HUDEP-2 (cell line): ENCODE data around the gene OTULIN.

Experiments used
- DNase-seq, 76 experiments: peaks; one replicate each; lab custom pipeline; 2025; ENCODE audit not compliant: unreplicated experiment in 76 of 76; lab: John Stamatoyannopoulos, UW

OTULIN gene

DNA sequence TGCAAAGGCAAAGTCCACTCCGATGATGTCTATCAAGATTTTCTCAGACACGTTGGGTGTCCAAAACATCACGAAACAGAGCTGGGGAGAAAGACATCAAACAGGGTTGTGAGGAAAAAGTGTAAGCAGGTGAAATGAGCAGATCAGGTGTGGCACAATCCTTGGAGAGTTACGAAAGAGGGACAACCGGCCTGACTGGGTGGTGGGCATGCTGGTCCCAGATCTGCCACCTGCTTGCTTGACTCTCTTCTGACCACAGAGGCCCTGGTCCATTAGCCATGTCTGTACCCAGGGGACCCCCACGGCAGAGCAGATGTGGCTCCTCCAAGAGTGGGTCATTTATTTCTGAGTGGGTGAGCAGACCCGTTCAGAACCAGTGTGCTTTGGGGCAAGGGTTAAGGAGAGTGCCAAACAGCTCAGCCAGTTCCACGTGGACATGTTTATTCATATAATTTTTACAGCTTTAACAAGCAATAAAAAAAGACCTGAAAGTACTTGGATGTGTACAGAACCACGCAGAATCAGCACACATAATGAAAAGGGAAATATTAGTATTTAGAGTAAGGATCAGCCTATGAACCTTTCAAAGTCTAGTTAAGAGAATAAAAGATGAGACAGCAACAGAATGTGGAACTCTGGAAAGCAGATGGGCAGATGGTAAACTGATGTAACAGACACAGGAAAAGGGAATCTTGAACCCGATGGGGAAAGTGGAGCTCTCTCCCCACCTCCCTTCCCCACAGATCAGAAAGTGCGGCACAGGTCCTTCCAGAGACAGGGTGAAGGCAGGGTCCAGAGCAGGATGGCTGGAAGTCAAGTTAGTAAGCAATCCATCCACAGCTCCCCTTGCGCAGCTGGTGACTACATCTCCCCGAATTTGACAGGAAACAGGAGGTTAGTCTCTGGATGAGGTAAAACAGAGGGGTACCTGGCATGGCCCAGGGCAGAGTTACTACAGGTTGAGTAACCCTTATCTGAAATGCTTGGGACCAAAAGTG, 52.5 kb downstream of the OTULIN start:
- no peak for DNase-seq

DNA sequence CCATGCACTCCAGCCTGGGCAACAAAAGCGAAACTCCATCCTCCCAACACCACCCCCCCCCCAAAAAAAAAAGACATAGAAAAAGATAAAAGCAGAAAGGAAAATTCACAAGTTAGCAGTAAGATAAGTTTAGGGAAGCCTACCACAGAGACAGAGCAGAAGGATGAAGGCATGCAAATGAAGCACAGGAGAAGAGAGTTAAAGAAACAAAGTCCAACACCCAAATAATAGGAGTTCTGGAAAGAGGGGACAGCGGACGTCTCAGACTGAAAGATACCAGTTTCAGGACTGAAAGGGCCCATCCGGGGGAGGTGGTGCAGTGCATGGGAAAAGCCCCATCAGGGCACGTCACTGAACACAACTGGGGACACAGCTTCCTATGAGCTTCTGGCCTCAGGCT, 54.3 kb downstream of the OTULIN start:
- DNase-seq, result no peak

DNA sequence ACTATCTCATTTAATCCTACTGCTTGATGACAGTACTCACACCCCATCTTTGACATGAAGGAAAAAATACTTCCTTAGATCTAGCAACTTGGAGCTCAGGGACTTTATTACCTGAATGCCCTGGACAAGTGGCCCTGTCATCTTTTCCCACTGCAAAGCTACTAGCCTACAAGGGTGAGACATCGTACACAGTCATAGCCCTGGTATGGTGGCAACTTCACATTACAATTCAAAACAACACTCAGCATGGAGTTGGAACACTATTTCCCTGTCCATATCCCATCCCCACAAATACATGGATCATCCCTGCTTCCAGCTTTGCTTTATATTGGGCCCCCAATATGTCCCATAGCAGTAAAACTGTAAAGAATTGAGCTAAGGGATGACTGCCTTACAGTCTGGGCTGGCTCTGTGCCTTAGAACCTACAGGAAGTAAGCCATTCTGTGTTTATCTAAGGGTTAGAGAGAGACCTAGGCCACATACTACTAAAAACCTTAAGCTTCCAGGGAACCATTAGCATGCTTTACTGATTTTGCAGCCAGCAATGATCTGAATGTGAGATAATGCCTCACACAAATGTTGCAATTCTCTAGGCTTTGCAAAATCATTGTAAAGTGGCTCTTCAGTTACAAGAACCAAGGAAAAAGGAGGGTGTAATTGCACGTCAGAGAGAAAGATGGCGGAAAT, 55.9 kb downstream of the OTULIN start:
- DNase-seq, result no peak

DNA sequence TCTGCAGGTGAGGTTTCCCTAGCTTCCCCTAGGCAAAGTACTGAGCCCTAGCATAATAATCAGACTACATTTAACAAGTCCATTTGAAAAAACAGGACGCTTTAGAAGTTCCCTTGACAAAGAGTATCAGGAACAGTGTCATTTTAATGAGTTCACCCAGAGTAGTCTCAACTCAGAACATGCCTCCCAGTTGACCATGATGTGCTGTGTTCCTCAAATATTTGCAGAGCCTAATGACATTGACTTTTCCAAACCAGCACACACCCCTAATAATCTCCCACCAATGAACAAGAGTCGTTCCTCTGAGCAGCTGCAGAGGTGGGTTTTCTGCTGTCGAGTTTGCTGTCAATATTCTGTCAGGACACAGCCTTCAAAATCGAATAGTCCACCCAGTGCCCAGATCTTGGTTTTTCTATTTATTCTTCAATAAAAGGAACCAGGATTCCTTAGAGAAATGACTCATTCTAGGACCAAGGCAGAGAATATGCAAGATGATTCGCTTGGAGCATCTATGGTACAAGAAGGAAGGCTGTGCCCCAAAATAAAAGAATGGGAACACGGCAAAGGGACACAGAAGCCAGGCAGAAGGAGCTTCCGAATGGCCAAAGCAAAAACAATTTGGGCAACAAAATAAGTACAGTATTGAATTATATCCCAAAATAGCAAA, 57.6 kb downstream of the OTULIN start:
- no peak for DNase-seq

DNA sequence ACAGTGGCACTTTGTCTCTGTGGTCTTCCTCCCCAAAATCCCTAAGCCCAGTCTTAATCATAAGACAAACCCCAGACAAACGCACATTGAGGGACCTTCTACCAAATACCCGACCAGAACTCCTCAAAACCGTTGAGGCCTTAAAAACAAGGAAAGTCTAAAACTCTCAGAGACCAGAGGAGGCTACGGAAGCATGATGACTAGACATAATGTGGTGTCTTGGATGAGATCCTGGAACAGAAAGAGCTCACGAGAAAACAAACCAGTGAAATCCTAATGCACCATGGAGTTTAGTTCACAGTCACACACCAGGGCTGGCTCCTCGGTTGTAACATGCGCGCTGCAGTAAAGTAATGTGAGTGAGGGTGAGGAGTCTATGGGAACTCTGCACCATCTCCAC, 58.4 kb downstream of the OTULIN start:
- DNase-seq, result no peak

GRCh38 chr5:14723701-14724132, 59.2 kb downstream of the OTULIN start:
- no peak for DNase-seq

DNA sequence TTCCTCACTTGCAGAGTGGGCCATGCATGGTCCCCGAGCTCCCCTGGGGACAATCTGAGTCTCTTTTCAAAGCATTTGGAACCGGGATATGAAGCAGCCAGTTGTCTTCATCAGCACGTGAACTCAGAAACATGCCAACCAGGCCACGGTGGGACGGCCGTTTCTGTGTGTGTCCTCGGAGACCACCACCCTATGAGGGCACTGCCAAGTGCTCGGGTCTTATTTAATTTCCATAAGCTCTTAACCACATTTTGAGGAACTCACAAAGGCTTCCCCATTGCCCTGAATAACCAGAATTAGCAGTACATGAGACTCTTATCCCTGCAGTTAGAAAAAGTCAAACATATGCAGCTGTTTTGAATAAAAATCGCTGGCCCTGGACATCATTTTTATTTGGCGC, 60.1 kb downstream of the OTULIN start:
- DNase-seq, result no peak

- no peak for DNase-seq
Observed at GRCh38 chr5:14726066-14726838, 61.7 kb downstream of the OTULIN start.

DNA sequence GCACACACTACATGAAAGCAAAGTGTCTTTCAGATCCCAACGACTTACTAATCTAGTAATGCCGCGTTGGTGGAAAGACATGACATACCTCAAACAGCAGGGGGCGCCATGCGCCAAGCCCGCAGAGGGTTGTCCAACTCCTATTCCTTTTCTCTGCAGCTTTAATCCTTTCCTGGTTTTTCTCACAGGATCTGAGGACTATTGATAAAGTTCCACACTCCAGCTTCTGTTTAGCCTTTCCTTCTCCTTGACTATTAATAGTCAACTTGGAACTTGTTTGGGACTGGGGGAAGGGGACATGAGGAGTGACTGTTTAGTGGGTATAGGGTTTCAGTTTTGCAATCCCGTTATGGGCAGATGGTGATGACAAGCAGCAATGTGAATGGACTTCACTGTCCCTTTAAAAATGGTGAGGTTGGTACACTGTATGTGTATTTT, 62.9 kb downstream of the OTULIN start:
- peak in 59 of 76 experiments; percentile 2 to 67 (median 35) for DNase-seq

- DNase-seq, result no peak
Observed at GRCh38 chr5:14727928-14728458, 63.5 kb downstream of the OTULIN start.

DNA sequence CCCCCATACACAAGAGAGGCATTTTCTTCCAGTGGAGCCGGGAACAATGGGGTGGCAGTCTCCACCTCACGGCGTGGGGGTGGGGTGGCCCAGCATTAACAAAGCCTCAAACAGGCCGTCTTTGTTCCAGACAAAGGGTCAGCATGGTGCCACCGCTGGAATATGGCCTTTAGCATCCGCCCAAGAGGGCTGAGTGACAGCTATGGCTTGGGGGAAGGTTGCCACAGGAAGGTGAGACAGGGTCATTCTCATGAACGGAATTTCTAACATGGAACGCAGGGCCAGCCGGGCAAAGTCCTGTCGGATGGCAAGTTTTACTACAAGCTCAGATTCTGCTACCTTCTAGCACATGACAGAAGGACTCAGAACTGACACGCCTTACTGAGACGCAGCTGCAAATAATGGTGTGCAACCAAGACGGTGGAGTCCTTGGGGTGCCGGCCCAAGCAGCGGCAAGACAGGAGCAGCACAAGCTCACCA, 64.0 kb downstream of the OTULIN start:
- no peak for DNase-seq

DNA sequence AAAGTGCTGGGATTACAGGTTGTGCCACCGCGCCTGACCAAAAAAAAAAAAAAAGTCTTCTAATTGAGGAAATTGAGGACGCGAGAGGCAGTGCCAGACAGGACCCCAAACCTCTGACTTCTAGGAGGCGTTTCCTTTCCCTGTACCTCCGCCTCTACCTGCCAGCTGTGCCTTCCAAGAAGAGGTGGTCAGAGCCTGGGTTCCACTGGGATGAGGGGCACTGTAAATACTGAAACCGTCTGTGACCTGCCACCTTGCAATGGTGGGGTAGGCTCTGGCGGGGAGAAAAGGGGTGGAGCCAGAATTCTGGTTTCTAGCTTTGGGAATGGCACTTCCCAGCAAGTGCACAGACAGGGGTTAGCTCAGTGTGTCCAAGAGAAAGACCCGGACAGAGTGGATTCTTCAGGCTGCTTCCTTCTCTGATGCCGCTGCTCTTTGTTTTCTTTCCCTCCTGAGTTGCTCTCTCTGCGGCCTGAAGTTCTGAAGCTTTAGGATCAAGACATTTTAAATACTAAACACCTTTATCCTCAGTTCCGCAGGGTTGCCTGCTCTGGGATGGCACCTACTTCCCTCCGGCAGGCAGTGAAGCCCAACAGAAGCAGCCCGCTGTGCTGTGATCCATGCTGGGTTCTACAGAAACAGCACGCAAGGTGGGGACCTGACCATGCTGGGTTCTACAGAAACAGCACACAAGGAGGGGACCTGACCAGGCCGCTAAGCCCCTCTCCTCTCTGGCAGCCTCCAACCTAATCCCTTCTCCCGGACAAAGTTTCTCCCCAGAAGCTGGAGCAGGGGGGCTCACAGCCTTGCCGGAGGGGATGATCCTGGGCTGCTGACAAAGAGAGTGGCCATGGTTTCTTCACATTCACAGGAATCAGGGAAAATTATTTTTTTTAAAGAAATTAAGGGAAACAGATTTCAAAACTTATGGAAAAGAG, 65.2 kb downstream of the OTULIN start:
- DNase-seq, result no peak

- DNase-seq, result no peak
Observed at GRCh38 chr5:14730466-14730865, 65.9 kb downstream of the OTULIN start.

DNA sequence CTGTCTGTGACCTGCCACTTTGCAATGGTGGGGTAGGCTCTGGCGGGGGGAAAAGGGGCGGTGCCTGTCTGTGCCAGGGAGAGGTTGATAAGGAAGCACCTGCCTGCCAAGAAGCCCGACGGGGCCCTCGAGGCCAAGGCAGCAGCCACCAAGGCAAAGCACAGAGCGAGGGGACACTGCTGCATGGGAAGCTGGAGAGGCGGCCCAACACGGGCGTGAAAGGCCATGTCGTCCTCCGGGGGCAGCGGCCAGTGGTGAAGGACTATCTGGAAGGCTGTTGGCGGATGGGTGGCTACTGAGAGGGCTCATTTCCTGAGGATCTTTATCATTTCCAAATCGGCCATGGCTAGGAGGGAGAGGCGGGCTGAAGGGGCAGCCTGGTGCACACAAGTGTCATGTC, 66.4 kb downstream of the OTULIN start:
- DNase-seq, result no peak

- DNase-seq, result no peak
Observed at GRCh38 chr5:14732991-14733390, 68.5 kb downstream of the OTULIN start.

- DNase-seq, result no peak
Observed at GRCh38 chr5:14733661-14734060, 69.1 kb downstream of the OTULIN start.

DNA sequence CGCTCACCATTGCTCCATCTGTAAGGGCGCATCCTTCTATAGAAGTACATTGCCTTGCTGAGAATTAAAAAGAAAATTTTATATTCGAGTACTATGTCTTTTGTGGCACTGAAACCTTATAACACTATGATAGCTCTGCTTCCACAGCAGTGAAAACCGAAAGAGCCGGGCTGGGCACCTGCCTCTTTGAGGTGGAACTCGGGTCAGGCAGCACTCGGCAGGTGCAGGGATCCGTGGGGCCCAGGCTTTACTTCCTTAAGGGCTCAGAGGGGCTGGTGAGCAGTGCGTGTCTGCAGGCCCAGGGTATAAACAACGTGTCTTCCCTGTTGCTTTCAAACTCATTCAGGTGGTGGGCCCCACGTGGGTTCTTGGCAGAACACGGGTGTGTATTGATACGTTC, 69.9 kb downstream of the OTULIN start:
- no peak for DNase-seq

- DNase-seq, result no peak
Observed at GRCh38 chr5:14735944-14736343, 71.4 kb downstream of the OTULIN start.

DNA sequence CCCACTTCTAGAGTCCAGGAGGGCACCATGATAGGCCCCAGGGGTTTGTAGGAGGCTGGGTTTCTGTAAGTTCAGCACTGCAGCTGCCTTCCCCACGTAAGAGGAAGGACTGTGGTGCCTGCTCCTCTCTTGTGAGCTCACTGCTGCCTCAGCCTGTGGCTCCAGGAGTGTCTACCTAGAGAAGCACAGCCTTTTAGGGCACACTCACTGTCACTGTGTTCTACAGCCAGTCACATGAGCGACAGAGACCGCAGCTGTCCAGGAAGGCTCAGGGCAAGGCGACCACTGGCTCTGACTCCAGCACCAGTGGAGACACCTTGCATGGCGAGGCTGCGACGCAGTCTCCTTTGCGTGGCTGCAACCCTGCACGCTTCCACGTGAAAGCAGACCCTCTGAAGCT, 72.8 kb downstream of the OTULIN start:
- no peak for DNase-seq
